Mononuclear cell (primary cell): ENCODE measurements around the gene SPATA4. TPM values are rescaled to one million over a fixed set of nuclear protein-coding genes. Genes with fewer than 3 reads are reported as not detected.
"Not testable (repeated sequence)": the region's sequence is repeated elsewhere in the genome, so short reads cannot be mapped to it uniquely, and the experiment has no call there.

Experiments used
- H3K27me3 ChIP-seq: 2 replicates; pipeline ENCODE4 v1.6.0; 2011; ENCODE audit warnings: low read length, control low read depth; ENCODE audit not compliant: insufficient read depth
- H3K4me1 ChIP-seq: 2 replicates; pipeline ENCODE4 v1.5.1; 2011; ENCODE audit warnings: mild to moderate bottlenecking, low read length, control low read depth; ENCODE audit not compliant: insufficient read depth
- H3K4me3 ChIP-seq: 2 replicates; pipeline ENCODE4 v1.5.1; 2011; ENCODE audit warnings: mild to moderate bottlenecking, low read length, moderate library complexity
- H3K9me3 ChIP-seq: 2 replicates; pipeline ENCODE4 v1.5.1; 2011; ENCODE audit warnings: low read depth, mild to moderate bottlenecking, control low read depth, low read length
- total RNA-seq: library from RNA; depleted of rRNA; stranded (reverse); fragments of >200 nt; gene quantifications from one replicate; pipeline ENCODE4 v1.2.3, GENCODE V29; 2012

Gene SPATA4
- total RNA-seq, result not detected

DNA sequence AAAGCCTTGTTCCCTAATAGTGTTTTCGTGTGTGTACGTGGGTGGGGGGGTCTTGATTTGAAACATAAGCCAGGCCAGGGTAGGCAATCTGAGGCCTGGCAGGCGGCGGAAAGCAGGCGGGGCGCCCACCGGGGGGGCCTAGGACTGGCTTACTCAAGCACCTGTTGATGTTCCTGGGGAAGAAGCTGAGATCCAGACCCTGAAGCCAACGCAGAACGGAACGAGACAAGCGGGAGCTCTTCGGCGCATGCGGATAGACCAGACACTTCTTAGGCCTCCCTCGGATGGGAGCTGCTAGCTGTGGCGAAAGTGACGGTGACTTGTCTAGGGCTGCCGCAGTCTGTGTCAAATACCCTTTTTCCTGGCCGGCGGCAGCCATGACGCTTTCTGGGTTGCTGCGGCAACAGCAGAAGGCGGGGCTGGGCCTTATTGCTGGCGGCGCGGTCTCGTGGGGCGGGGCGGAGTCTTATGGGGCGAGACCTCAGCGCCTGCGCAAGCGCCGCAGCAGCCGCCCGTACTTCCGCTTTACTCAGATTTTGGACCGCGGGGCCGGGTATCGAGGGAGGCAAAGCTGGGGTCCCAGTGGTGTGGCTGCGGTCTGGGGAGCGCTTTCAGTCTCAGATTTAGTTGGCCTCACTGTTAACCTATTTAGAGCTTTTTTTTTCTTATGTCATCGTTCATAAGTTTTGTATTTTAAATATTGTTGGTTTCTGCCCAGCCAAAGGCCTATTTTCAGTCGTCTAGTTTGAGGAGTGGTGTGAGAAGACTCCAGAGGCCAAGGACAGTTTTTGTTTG is at the start of gene SPATA4:
TSS of gene SPATA4 (minus strand) at position 402 of the 795 bp plus-strand sequence. CDS start at position 379, 23 bp downstream.
- Histone ChIP-seq H3K4me3 (peak within 1 kb of the TSS; percentile 35), H3K27me3 (peaks cover 31% of the 10 kb centered on the region), H3K4me1 (peaks cover 7% of the 10 kb centered on the region), H3K9me3 (no peaks in the 10 kb centered on the region)

DNA sequence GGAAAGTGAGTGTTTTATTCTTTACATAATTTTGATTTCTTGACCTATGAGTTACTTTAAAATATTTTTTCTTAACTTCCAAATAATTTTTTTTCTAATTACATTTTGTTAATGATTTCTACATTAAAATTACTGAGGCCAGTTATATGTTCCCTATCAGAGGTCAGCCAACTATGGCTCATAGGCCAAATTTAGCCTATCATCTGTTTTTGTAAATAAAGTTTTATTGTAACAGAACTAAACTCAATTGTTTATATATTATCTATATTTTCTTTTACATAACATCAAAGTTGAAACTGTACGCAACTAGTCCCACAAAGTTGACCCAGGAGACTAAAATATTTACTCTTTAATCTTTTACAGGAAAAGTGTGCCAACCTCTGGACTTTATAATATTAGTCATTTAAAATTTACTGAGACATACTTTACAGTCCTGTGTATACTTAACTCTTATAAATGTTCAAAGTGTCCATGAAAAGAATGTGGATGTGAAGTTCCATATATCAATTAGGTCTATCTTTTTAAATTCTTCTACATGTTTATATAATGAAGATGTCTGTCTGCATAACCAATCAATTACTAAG is 47.5 kb upstream of the SPATA4 start:
- Histone ChIP-seq H3K4me1 (no peaks in the 10 kb centered on the region), H3K4me3 (no peak overlapping the region), H3K27me3 (no peaks in the 10 kb centered on the region), H3K9me3 (no peaks in the 10 kb centered on the region)

DNA sequence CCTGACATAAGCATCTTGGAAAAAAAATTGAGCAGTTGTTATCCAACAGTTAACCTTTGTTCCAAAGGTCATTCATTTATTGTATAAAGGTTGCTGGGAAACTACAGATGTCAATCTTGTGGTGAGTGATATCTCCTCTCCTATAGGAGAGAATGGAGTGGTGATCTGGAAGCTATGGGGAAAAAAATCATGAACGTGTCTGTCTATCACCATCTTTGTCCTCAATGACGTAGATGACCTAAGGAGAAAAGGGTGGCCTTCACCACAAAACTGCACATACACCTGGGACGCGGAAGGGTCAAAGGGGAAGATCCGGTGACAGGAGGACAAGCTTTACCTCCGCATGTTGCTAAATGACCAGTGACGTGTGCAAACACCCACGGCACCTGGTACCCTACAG is 46.3 kb upstream of the SPATA4 start:
- H3K4me3 ChIP-seq, result no peak overlapping the region
- no peaks in the 10 kb centered on the region for H3K9me3 ChIP-seq
- no peaks in the 10 kb centered on the region for H3K27me3 ChIP-seq
- H3K4me1 ChIP-seq, result no peaks in the 10 kb centered on the region

DNA sequence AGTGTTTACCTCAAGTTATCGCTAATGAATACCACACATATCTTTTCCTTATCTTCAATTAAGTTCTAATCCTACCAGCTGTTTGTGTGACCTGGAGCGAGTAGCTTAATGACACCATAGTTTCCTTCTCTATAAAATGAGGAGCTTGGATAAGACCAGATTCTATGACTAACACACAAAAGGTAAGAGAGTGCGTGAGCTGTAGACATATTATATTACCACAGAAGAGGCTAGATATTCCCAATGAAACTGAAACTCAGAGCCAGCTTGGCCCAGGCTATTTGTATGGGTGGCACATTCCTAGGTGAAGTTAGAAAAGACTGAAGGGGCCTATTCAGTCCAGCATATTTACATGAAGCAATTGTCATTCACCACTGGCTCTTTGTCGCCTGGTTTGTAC is 43.4 kb upstream of the SPATA4 start:
- H3K27me3 ChIP-seq, result no peaks in the 10 kb centered on the region
- no peak overlapping the region for H3K4me3 ChIP-seq
- no peaks in the 10 kb centered on the region for H3K4me1 ChIP-seq
- H3K9me3 ChIP-seq, result no peaks in the 10 kb centered on the region

DNA sequence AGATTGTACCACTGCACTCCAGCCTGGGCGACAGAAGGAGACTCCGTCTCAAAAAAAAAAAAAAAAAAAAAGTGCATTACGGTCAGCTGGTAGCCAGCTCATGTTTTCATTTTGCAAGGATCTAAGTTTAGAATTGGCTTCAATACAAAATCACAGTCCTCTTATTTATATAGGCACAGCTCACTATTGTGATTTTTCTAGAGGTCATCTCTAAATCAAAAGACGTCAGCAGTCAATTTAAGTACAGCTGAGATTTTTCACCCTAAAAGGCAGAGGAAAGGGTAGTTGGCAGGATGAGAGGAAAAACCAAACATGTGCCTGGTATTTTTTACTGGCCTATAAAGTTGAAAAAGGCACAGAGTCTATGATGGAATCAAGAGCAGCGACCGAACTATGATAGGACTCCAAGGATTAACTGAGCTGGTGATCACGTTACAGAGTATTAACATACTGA is 42.8 kb upstream of the SPATA4 start:
- Histone ChIP-seq H3K27me3 (no peaks in the 10 kb centered on the region), H3K4me1 (no peaks in the 10 kb centered on the region), H3K9me3 (no peaks in the 10 kb centered on the region), H3K4me3 (no peak overlapping the region)

DNA sequence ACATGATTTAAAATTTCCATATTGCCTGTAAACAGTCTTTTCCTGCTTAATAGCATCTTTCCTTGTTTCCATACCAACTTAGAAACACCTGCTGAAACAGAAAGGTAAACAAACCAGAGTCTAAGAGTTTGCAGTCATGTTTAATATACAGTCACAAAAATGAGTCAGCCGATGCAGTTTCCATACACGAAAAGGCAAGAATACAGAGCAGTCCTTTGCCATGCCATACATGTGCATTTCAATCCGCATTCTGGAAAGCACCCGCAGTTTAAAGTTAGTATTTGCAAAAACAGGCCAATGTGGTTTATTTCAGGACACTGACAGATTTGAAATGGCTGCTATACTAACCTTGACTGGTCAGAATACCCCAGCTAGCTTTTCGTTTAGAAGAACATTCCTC is 41.6 kb upstream of the SPATA4 start:
- Histone ChIP-seq H3K9me3 (no peaks in the 10 kb centered on the region), H3K4me3 (no peak overlapping the region), H3K4me1 (no peaks in the 10 kb centered on the region), H3K27me3 (no peaks in the 10 kb centered on the region)

DNA sequence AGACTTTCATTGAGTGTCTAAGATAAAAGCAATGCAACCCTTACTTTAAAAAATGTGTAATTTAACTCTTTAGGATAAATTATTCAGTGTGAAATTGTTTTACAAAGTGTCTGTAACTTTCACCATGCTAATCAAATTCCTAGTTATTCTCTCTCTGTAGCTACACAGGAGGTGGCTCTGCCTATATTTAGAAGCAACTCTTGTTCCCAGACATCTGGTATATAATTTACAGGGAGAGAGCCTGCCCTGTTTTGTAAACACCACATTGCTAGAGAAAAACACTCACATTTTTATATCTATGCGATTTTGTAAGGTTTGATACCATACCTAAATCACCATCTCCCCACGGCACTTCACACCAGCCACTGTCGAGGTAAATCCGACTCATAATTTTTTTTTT is 35.5 kb upstream of the SPATA4 start:
- H3K9me3 ChIP-seq, result no peaks in the 10 kb centered on the region
- peaks cover 3% of the 10 kb centered on the region for H3K27me3 ChIP-seq
- no peak overlapping the region for H3K4me3 ChIP-seq
- H3K4me1 ChIP-seq, result no peaks in the 10 kb centered on the region

DNA sequence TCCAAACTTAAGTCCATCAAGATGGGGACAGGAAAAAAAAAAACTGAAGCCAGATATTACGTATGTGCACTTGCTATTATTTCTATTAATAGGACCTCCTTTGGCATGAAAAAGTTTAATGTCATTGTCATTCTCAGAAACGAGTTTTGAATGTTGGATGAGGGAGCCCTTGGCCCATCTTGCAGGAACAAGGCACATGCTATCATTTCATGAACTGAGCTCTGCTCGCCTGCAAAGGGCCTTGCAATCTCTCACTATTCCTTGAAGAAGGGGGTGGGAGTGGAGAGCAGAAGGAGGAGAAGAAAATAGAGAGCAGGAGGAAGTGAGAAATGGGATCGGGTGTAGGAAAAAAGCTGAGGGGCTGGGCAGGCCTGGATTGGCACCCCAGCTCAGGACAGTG is 34.3 kb upstream of the SPATA4 start:
- Histone ChIP-seq H3K9me3 (no peaks in the 10 kb centered on the region), H3K27me3 (peaks cover 3% of the 10 kb centered on the region), H3K4me1 (no peaks in the 10 kb centered on the region), H3K4me3 (no peak overlapping the region)

DNA sequence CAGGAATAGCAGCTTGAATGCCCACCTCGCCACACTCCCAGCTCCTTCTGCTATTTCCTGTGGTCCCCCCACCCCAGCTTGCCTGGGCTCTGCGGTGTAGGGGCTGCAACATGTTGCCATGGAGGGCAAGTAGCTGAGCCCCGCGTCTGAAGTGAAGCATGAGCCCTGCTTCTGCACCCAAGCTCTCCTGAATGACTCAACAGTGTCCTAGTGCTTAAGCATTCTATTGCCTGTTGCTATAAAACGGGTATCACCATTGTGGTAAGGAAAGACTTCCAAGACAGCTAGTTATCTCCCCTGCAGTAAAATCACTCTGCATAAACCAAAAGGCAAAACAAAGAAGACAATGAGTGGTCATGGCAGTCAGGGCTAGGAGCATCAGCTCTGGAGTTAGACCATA is 31.4 kb upstream of the SPATA4 start:
- Histone ChIP-seq H3K9me3 (no peaks in the 10 kb centered on the region), H3K4me1 (no peaks in the 10 kb centered on the region), H3K27me3 (peaks cover 3% of the 10 kb centered on the region), H3K4me3 (no peak overlapping the region)

DNA sequence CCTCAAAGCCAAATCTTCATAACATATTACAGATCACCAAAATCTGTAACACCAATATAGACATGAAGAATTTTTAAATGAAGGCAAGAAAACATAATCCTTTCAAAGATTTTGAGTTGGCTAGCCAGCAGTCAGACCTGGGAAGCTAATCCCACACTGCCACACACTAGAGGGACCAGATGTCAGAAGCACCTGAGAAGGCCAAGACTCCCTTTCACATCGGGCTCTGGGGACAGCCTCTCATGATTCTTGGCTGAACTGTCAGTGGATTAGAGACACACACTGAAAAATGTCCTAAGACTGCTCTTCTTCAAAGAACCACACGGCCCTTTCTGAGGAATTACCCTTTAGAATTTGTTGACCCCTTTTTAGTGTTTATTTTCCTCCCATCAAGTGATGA is 28.2 kb upstream of the SPATA4 start:
- Histone ChIP-seq H3K9me3 (no peaks in the 10 kb centered on the region), H3K27me3 (no peaks in the 10 kb centered on the region), H3K4me3 (no peak overlapping the region), H3K4me1 (no peaks in the 10 kb centered on the region)

DNA sequence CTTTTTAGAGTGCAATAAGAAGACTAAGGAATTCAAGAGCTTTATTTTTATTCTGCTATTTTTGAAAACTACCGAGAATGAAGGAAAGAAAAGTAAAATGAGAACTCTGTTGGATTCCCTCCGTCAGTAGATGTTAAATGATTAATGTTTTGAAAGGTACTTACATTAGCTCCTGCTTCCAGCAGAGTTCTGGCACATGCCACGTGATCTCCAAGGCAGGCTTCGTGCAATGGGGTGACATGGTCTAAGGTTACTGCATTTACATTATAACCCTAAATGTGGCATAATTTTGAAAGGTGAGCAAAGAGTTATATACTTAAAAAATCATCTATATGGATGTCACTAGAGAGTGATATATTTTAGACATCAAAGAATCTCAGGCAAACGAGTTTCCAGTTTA is 26.8 kb upstream of the SPATA4 start:
- Histone ChIP-seq H3K4me3 (no peak overlapping the region), H3K27me3 (no peaks in the 10 kb centered on the region), H3K4me1 (no peaks in the 10 kb centered on the region), H3K9me3 (no peaks in the 10 kb centered on the region)

DNA sequence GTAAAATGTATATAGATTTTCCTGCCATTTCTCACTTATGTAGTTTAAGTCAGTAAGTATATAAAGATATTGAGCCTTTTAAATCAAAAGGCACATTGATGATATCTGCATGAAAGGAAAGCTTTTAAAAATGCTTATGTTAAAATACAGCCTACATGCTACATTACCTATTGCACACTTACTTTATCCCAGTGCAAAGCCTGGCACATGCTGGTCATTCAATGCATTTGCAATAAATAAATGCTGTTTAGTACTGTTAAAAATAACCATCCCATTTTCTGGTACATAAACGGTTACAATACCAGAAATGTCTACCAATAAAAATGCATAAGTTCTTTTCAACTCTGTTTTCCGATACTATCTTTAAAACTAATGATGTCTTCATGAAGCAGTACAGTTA is 22.1 kb upstream of the SPATA4 start:
- Histone ChIP-seq H3K27me3 (no peaks in the 10 kb centered on the region), H3K9me3 (no peaks in the 10 kb centered on the region), H3K4me1 (no peaks in the 10 kb centered on the region), H3K4me3 (no peak overlapping the region)

DNA sequence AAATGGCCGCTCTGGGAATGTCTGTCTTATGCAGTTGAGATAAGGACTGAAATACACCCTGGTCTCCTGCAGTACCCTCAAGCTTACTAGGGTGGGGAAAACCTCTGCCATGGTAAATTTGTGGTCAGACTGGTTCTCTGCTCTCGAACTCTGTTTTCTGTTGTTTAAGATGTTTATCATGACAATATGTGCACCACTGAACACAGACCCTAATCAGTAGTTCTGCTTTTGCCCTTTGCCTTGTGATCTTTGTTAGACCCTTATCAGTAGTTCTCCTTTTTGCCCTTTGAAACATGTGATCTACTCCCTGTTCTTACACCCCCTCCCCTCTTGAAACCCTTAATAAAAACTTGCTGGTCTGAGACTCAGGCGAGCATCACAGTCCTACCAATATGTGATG is 17.0 kb upstream of the SPATA4 start:
- H3K27me3 ChIP-seq, H3K4me1 ChIP-seq, H3K4me3 ChIP-seq, H3K9me3 ChIP-seq: not testable (repeated sequence)

DNA sequence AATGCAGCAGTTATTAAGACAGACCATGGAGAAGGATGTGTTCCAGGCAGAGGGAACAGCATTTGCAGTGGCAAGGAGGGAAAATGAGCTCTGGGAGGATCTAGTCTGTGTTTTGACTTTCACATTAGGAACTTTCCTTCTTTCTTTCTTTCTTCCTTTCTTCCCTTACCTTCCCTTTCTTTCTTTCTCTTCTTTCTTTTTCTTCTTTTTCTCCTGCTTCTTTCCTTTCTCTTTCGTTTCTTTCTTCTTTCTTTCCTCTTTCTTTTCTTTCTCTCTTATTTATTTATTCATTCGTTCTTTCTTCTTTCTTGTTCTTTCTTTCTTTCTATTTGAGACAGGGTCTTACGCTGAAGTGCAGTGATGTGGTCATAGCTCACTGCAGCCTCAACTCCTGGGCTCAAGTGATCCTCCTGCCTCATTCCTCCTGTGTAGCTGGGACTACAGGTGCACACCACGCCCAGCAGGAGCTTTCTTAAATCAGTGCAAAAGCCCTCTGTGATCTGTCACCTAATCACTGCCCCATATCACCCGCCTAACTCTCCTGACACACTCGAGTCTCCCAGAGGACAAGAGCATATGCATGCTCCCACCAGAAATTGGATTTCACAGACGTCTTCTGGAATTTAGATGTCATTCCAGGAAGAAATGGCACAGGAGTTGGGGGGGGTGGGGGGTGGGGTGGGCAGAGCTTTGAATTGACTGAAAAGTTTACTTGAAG is 15.4 kb upstream of the SPATA4 start:
- H3K4me3 ChIP-seq, result no peak overlapping the region
- no peaks in the 10 kb centered on the region for H3K9me3 ChIP-seq
- no peaks in the 10 kb centered on the region for H3K27me3 ChIP-seq
- no peaks in the 10 kb centered on the region for H3K4me1 ChIP-seq

DNA sequence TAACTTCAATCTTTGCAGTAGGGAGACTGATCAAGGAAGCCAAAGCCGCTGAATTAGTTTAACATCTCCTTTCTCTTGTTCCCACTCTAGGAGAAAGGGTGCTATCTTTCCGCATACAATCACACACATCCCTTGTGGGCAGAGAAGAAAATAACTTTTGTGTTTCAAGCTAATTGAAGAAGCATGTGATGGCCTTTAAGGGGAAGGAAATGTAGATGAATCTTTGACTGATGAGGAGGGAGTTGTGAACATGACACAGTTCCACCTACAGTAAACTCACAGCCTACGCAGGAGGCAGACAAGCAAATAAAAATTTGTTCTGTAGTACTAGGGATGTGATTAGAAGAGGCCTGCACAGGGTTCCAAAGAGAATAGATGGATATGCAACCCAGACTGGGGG is 14.7 kb upstream of the SPATA4 start:
- Histone ChIP-seq H3K27me3 (no peaks in the 10 kb centered on the region), H3K9me3 (no peaks in the 10 kb centered on the region), H3K4me3 (no peak overlapping the region), H3K4me1 (no peaks in the 10 kb centered on the region)
